ENCODE data around the gene TAGLN2. TPM values are rescaled to one million over a fixed set of nuclear protein-coding genes. Genes with fewer than 3 reads are reported as not detected.

The TAGLN2 gene
- total and polyA plus RNA-seq, 9 of the 15 experiments (the other 6 are each of a cell fraction or from before 2014, with no cell fraction given) = 192 to 683 (median 455) TPM

- peaks cover 65% of the 10 kb centered on the region for H3K36me3 ChIP-seq (ENCODE audit: control insufficient read depth, insufficient read depth, low read length)
- H3K9me3 ChIP-seq (replicated peaks; ENCODE audit: control insufficient read depth, insufficient read depth, low read depth, low read length) = no peaks in the 10 kb centered on the region
- H3K27ac ChIP-seq (ENCODE audit: extremely low read depth, low read depth, low read length) = no peak overlapping the region
- H3K4me2 ChIP-seq (ENCODE audit: insufficient read depth, low read length) = no peak overlapping the region
- H3K9me1 ChIP-seq (ENCODE audit: control insufficient read depth, insufficient read depth, low read length) = peaks cover 12% of the 10 kb centered on the region
- no peaks in the 10 kb centered on the region for H3K27me3 ChIP-seq (ENCODE audit: control insufficient read depth in 2 of 2, insufficient read depth in 2 of 2, low read length in 2 of 2)
- FAIRE-seq (no peak), DNase-seq (ENCODE audit: extremely low read depth in 1 of 4, low spot score in 3 of 4) (no peak), ATAC-seq (no peak)
- in situ Hi-C loops (cut with MboI) = no loop called here
- H3K79me2 ChIP-seq (ENCODE audit: control insufficient read depth, insufficient read depth, low read length) = peaks cover 33% of the 10 kb centered on the region
- ChIA-PET CTCF (ENCODE audit: low intra/inter-chr PET ratio) (no interaction called here), POLR2A (interaction anchor here (0.6 to 4.1 kb wide), 8 partner anchors 6 to 90 kb away, joined by 3 to 35 read pairs (median 4); partner anchors contain the start of gene TAGLN2)
- H3K9ac ChIP-seq (ENCODE audit: insufficient read depth in 1 of 2, low read depth in 2 of 2, low read length in 2 of 2) = peak overlapping the region in 1 of 2 experiments; percentile 48; a peak in 1 of 4 replicates
- no TSS peak for BruUV-seq (replicated peaks)
- WGBS (ENCODE audit: insufficient coverage, low coverage, missing lambda C conversion rate) = 71% methylated on average over 5 of the region's 5 CpGs
- intact Hi-C loops (cut with micrococcal nuclease) = no loop called here
- H4K20me1 ChIP-seq (replicated peaks; ENCODE audit: control insufficient read depth, insufficient read depth, low read length) = peaks cover 28% of the 10 kb centered on the region
- H2AFZ ChIP-seq (ENCODE audit: low read depth, low read length) = no peak overlapping the region
- H3K4me1 ChIP-seq (replicated peaks in 1 of 2; ENCODE audit: control insufficient read depth in 2 of 2, insufficient read depth in 2 of 2, low read length in 2 of 2) = peaks cover 20 to 22% of the 10 kb centered on the region in 2 experiments
- TF ChIP-seq GTF2F1 (IDR thresholded peaks at IDR 0.05; ENCODE audit: low read depth, low read length) = no peak
- TF ChIP-seq RCOR1 (IDR thresholded peaks at IDR 0.05; ENCODE audit: borderline replicate concordance in 1 of 2, low read depth in 2 of 2, low read length in 2 of 2) = no peak
- no peak for TF ChIP-seq SETDB1 (IDR thresholded peaks at IDR 0.05; ENCODE audit: low read length)
- TF ChIP-seq THRB (CRISPR knock-in tag; conservative IDR thresholded peaks at IDR 0.05) = peak; percentile 72; the same call in 1 of the 2 replicates
- peak; percentile 29 for TF ChIP-seq POLR2AphosphoS2 (IDR thresholded peaks at IDR 0.05; ENCODE audit: low read length)
- 0 out of 2 replicates have a peak, but pooled peaks have one; percentile 17 for TF ChIP-seq ELF4 (CRISPR knock-in tag; IDR thresholded peaks at IDR 0.05)
- peak; percentile 65 for TF ChIP-seq POLR2B (IDR thresholded peaks at IDR 0.05; ENCODE audit: low read depth, partially characterized antibody)
- TF ChIP-seq CHD1 (IDR thresholded peaks at IDR 0.05; ENCODE audit: low read length) = no peak
- peak; percentile 58; the same call in 1 of the 2 replicates for TF ChIP-seq POLR2A (conservative IDR thresholded peaks at IDR 0.05)
- TF ChIP-seq POLR2G (IDR thresholded peaks at IDR 0.05; ENCODE audit: low read depth, low read length) = peak; percentile 47; the same call in 1 of the 2 replicates
- peak; percentile 2; the same call in 1 of the 2 replicates for TF ChIP-seq POLR2AphosphoS5 (IDR thresholded peaks at IDR 0.05; ENCODE audit: control insufficient read depth, insufficient read depth, low read depth, low read length)
- TF ChIP-seq ZNF75A (CRISPR knock-in tag; IDR thresholded peaks at IDR 0.05) = no peak
- no peak for TF ChIP-seq ELK3 (CRISPR knock-in tag; IDR thresholded peaks at IDR 0.05)
- no peak for TF ChIP-seq PHF20 (IDR thresholded peaks at IDR 0.05; ENCODE audit: partially characterized antibody)
- TF ChIP-seq SUPT5H (IDR thresholded peaks at IDR 0.05) = peak; percentile 71
- peak; percentile 56; the same call in 1 of the 2 replicates for TF ChIP-seq OTX1 (CRISPR knock-in tag; IDR thresholded peaks at IDR 0.05)
- TF ChIP-seq RB1 (IDR thresholded peaks at IDR 0.05; ENCODE audit: low read depth) = no peak
- peak; percentile 61 for TF ChIP-seq RBFOX2 (IDR thresholded peaks at IDR 0.05; ENCODE audit: low read depth, low read length)
- no peak for TF ChIP-seq ETV6 (IDR thresholded peaks at IDR 0.05; ENCODE audit: borderline replicate concordance in 1 of 2, low read depth in 2 of 2, low read length in 1 of 2)
- TF ChIP-seq ETV6 (CRISPR knock-in tag; IDR thresholded peaks at IDR 0.05; ENCODE audit: borderline replicate concordance) = no peak
- no peak overlapping the region for H3K4me3 ChIP-seq
Measured at GRCh38 chr1:159917533-159918351, 7.6 kb downstream of the TAGLN2 start.
